ENCODE data around the gene AURKAIP1. TPM values are rescaled to one million over a fixed set of nuclear protein-coding genes. Genes with fewer than 3 reads are reported as not detected.

AURKAIP1 gene
- total and polyA plus RNA-seq, 9 of the 15 experiments (the other 6 are each of a cell fraction or from before 2014, with no cell fraction given): 7.8 to 478 (median 92.0) TPM

DNA sequence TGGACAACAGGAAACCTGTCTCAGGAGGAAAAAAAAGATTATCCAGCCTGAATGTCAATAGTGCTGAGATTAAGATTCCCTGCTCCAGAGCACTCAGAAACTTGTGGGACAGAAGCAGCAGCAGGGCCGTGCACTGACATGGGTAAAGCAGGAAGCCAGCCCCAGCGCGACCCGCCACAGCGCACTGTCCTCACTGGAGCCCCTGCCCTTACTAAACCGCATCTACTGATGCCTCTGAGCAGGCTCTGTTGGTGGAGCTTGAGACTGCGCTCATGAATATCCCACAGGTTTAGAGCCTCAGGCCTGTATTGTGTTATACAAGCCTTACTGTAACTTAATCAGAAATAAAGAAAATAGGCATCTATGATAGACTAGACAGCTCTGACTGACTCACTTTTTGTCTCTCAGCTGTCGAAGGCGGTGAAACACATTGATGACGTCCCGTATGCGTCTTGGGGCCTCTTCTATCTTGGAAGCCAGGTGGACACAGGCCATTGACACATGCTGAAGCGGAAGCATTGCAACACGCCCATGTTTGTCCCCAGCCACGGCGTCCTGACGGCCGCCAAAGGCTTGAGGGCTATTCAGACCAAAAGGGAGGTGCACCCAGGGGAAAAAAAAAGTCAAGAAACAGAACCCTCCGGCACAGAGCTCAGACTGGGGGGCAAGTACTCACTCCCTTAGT, 23.0 kb upstream of the AURKAIP1 start (continued):
- TF ChIP-seq, protein P1, sequence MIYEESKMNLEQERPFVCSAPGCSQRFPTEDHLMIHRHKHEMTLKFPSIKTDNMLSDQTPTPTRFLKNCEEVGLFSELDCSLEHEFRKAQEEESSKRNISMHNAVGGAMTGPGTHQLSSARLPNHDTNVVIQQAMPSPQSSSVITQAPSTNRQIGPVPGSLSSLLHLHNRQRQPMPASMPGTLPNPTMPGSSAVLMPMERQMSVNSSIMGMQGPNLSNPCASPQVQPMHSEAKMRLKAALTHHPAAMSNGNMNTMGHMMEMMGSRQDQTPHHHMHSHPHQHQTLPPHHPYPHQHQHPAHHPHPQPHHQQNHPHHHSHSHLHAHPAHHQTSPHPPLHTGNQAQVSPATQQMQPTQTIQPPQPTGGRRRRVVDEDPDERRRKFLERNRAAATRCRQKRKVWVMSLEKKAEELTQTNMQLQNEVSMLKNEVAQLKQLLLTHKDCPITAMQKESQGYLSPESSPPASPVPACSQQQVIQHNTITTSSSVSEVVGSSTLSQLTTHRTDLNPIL (CRISPR knock-in tag; IDR thresholded peaks at IDR 0.05): no peak
- no peak for TF ChIP-seq CBFB (CRISPR knock-in tag; IDR thresholded peaks at IDR 0.05)
- TF ChIP-seq POLR2AphosphoS5 (IDR thresholded peaks at IDR 0.05; ENCODE audit: control insufficient read depth, insufficient read depth, low read depth, low read length): peak; percentile 67; the same call in 1 of the 2 replicates
- TF ChIP-seq, protein P2, sequence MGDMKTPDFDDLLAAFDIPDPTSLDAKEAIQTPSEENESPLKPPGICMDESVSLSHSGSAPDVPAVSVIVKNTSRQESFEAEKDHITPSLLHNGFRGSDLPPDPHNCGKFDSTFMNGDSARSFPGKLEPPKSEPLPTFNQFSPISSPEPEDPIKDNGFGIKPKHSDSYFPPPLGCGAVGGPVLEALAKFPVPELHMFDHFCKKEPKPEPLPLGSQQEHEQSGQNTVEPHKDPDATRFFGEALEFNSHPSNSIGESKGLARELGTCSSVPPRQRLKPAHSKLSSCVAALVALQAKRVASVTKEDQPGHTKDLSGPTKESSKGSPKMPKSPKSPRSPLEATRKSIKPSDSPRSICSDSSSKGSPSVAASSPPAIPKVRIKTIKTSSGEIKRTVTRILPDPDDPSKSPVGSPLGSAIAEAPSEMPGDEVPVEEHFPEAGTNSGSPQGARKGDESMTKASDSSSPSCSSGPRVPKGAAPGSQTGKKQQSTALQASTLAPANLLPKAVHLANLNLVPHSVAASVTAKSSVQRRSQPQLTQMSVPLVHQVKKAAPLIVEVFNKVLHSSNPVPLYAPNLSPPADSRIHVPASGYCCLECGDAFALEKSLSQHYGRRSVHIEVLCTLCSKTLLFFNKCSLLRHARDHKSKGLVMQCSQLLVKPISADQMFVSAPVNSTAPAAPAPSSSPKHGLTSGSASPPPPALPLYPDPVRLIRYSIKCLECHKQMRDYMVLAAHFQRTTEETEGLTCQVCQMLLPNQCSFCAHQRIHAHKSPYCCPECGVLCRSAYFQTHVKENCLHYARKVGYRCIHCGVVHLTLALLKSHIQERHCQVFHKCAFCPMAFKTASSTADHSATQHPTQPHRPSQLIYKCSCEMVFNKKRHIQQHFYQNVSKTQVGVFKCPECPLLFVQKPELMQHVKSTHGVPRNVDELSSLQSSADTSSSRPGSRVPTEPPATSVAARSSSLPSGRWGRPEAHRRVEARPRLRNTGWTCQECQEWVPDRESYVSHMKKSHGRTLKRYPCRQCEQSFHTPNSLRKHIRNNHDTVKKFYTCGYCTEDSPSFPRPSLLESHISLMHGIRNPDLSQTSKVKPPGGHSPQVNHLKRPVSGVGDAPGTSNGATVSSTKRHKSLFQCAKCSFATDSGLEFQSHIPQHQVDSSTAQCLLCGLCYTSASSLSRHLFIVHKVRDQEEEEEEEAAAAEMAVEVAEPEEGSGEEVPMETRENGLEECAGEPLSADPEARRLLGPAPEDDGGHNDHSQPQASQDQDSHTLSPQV (IDR thresholded peaks at IDR 0.05): 0 out of 2 replicates have a peak, but pooled peaks have one; percentile 47
- TF ChIP-seq FOXJ3 (CRISPR knock-in tag; IDR thresholded peaks at IDR 0.05): no peak
- no peak for TF ChIP-seq NEUROD1 (IDR thresholded peaks at IDR 0.05; ENCODE audit: borderline replicate concordance, low read depth, low read length, partially characterized antibody)
- TF ChIP-seq ZKSCAN3 (CRISPR knock-in tag; IDR thresholded peaks at IDR 0.05): no peak
- TF ChIP-seq NR4A1 (CRISPR knock-in tag; IDR thresholded peaks at IDR 0.05): no peak
- TF ChIP-seq NR4A1 (tag; IDR thresholded peaks at IDR 0.05): no peak
- TF ChIP-seq GMEB1 (CRISPR knock-in tag; IDR thresholded peaks at IDR 0.05): no peak
- TF ChIP-seq ERF (CRISPR knock-in tag; IDR thresholded peaks at IDR 0.05): no peak

Data from K562 (cell line).